ENCODE measurements around the gene MGRN1. TPM values are rescaled to one million over a fixed set of nuclear protein-coding genes. Genes with fewer than 3 reads are reported as not detected.

Gene MGRN1
- total RNA-seq, 1 experiment from 2014 or later, result 28.2 TPM

DNA sequence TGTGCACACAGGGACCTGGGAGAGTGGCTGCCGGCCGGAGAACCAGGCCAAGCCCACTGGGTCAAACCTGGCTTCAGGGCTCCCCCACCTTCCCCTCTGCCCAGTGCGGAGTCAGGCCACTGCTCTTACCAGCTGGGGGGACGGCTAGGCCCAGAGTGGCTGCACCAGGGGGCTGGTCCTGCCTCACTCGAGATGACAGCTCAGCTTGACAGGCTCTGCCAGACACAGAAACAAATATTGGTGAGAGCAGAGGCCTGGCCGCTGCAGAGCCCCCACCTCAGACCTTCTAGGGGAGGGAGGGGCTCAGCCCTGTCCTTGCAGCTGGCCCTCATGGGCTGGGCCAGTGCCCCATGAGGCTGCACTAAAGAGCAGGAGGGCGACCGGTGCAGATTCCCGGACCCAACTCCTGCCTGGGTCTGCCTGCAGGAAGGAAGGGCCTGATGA, 73.2 kb downstream of the MGRN1 start:
- DNase-seq (ENCODE audit: low spot score), result no peak

DNA sequence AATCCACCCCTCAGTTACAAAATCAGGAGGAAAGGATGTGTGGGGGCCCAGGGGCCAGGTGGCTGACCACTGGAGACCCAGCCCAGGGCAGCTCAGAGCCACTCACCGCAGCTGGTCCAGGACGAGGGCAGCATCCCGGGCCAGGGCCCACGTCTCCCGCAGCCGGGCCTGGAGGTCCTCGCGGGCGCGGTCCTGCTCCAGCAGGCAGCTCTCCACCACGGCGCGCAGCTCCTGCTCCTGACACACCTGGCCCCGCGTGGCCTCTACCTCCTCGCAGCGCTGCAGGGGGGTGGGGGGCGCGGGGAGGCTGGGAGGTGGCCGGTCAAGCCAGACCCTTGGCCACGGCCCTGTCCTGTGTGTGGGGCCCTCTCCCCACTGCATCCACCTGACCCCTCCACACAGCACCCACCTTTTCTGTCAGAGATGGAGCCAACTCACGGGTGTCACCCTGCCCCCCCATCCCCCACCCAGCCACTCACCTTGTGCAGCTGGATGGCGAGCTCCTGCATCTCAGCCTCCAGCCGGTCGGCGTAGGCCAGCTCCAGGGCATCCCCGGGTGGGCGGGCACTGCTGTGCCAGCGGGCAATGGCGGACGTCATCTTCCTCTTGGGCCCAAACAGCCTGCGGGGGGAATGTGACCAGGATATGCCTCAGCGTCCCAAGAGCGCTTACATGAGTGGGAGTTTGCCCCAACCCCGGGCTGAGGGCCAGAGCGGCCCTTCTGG, 73.9 kb downstream of the MGRN1 start:
- no peak for DNase-seq (ENCODE audit: low spot score)

DNA sequence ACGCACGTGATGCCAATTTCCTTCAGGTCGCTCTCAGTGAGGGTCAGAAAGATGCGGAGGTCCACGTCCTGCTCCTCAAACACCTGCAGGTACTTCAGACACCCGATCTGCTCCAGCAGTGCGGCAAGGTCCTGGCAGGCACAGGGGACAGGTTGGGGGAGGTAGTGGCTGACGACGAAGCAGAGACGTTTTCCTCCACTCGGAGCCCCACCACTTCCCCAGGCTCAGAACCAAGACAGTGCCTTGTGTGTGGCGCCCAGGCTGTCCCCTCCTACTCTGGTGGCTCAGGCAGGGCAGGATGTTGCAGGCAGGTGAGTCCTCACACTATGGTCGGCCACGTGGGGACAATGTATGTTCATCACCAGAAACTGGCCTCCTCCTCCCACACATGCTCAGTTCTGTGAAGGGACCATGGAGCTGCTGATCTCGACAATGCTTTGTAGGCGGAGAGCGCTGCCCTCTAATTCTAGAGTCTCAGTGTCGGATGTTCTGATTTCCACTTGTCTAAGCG, 74.5 kb downstream of the MGRN1 start:
- DNase-seq (ENCODE audit: low spot score), result no peak

DNA sequence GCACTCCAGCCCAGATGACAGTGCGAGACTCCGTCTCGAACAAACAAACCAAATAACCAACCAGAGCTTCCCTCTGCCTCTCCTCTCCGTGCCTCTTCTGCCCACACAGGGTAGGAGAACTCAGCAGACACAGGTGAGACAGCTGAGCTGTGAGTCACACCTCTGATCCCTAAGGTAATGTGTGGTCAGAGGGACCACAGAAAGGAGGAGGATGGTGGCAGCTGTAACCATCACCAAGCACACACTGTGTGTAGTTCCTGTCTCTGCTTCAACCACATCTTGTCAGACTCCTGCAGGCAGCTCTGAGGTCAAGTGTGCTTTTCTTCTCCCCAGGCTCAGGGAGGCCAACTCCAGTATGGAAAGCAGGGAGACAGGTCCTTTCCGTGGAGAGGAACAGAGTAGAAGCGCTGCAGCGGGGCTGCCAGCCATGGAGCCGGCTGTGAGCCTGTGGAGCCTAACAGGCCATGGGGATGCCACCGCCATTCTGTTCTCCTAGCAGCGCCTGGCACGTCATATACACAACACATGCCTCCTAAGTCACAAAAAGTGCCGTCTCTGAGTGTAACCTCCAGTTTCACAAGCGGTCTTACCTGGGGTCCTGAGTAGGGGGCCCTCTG, 75.9 kb downstream of the MGRN1 start:
- no peak for DNase-seq (ENCODE audit: low spot score)

DNA sequence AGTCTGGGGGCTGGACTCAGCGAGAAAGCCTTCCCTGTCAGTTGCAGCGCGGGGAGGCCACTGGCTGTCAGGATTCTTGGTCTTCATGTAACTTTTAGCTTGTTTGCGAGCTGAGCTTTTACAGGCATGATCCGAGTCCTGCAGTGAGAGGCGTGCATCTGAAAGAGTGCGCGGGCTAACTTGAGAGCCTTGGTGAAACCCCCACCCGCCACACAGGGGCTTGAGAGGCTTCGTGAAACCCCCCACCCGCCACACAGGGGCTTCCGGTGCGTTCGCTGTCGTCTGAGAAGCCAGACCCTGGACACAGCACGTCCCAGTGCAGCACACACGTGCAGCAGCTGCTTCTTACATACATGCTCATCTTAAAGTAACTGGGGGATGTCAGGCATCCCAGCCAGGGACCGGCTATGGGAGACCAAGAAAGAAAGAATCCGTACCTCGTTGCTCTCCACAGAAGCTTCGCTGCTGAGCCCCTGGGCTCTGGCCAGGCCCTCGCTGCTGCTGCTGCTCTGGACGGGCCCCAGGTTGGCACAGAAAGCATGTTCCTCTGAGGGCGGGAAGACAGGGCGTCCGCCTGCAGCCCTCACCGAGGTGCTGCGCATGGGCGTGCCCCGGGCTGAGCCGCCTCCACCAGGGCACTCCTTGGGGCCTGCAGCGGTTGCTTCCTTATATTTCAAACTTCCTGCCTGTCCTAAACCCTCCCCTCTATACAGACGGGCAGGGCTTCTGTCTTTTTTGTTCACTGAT, 76.5 kb downstream of the MGRN1 start:
- DNase-seq (ENCODE audit: low spot score), result no peak

DNA sequence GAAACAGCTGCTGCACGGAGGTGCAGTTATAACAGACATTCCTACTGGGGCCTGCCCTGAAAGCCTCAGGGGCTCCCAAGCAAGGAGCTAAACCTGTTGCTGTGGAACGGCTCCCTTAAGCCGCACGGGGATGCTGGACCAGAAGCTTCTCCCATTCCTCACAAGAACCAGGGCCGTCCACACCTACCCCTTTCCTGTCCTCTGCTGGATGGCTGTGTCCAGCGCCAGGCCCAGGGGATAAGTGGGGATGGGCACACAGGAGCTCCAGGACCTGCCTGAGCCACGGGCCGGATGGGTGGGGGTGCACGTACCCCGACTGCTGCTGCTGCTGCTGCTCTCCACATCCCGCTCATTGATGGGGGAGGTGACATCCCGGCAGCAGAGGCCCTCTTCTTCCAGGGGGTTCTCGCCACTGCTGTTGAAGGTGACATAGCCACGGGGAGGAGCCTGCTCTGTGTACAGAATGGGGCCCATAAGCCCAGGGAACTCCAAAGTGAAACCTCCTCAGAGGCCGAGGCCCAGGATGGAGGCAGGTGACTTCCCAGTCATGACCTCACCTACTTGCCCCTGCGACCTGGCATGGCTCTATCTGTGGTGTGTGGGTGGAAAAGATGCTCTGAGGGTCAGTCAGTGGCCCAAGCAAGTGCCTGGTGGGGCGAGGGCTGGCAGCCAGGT, 77.3 kb downstream of the MGRN1 start:
- DNase-seq (ENCODE audit: low spot score), result no peak

DNA sequence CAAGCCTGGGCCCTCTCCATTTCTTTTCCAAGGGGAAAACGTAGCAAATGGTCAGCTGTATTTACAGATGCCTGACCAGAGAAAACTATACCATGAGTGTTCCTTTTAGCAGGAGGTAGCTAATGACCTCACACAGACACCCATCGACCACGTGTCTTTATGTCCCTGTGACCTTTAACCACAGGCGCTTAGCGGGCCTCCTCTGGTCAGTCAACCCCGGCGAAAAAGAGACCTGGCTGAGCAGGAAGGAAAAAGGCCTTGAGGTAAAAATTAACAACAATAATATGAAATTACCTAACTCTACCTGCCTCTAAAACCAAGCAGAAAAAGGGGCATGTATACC, 77.8 kb downstream of the MGRN1 start:
- no peak for DNase-seq (ENCODE audit: low spot score)

DNA sequence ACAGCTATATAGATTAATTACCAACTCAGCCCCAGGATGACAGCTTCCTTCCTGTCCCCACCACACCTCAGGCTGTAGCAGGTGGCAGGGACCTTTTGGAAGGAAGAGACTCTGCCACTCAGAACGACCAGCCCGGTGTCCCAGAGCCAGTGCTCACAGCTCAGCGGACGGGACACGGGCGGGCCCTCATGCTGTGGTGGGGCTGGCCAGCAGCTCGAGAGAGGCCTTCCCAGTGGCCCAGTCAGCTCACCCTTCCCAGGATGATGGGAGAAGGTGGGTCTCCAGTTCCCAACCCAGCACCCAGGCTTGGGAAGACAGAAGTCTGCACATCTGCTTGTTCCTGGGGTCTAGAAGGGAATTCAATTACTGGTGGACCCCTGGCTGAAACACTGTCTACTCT, 79.3 kb downstream of the MGRN1 start:
- no peak for DNase-seq (ENCODE audit: low spot score)

DNA sequence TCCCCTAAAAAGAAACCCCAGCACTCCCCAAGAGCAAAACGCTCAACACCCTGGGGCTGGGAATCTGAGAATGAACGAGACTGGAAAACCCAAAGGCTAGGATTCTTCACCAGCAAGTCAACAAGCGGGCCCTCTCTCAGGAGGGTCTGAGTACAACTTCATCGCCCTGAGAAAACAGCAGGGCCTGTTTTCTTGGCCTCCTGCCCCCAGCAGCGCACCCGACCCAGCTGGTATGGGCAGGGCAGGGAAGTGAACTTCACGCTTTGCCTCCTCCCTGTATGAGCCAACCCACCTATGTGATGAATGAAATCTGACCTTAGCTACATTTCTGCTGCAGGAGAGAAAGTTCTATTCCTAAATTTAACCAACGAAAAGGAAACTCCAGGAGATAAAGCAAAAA, 79.9 kb downstream of the MGRN1 start:
- no peak for DNase-seq (ENCODE audit: low spot score)

DNA sequence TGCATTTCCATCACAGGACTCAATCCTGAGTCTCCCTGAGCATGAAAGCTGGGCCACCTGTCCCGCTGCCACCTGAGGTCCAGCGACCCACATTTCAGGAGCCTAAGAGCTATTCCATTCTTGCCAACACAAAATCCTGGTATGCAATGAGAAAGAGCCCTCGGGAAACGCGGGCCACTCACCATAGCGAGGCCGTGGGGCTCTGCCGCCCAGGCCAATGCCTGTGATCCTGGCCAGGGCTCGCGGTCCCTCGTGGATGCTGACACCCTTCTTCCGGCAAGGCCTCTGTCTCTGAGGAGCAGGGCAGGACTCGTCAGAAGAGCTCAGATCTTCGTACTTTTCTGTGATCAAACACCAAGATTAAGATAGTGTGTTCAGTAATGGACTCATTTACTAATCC, 80.3 kb downstream of the MGRN1 start:
- no peak for DNase-seq (ENCODE audit: low spot score)

DNA sequence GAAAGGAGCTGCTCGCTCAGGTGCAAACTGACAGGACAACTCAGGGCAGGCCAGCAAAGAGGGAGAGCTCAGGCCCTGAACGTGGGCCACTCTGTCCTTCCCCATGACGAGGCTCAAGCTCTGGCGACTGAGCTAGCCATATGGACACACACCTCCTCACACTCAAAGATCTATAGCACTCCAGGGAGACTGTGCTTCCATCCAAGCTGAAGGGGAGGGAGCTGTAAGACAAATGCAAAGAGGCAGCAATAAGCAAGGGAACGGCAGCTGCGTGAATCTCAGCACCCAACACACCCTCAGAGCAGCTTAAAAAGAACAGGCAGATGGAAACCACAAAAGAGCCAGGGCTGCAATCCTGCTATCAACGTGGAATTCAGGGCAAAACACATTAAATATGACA, 82.2 kb downstream of the MGRN1 start:
- DNase-seq (ENCODE audit: low spot score), result no peak

DNA sequence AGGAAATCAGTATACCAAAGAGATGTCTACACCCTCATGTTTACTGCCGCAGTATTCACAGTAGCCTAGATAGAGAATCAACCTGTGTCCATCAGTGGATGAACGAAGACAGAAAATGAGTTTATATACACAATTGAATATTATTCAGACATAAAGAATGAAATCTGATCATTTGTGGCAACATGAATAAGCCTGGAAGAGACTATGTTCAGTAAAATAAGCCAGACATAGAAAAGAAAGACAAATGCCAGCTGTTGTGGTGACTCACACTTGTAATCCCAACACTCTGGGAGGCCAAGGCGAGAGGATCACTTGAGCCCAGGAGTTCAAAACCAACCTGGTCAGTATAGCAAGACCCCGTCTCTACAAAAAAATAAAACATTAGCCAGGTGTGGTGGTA, 84.9 kb downstream of the MGRN1 start:
- no peak for DNase-seq (ENCODE audit: low spot score)

DNA sequence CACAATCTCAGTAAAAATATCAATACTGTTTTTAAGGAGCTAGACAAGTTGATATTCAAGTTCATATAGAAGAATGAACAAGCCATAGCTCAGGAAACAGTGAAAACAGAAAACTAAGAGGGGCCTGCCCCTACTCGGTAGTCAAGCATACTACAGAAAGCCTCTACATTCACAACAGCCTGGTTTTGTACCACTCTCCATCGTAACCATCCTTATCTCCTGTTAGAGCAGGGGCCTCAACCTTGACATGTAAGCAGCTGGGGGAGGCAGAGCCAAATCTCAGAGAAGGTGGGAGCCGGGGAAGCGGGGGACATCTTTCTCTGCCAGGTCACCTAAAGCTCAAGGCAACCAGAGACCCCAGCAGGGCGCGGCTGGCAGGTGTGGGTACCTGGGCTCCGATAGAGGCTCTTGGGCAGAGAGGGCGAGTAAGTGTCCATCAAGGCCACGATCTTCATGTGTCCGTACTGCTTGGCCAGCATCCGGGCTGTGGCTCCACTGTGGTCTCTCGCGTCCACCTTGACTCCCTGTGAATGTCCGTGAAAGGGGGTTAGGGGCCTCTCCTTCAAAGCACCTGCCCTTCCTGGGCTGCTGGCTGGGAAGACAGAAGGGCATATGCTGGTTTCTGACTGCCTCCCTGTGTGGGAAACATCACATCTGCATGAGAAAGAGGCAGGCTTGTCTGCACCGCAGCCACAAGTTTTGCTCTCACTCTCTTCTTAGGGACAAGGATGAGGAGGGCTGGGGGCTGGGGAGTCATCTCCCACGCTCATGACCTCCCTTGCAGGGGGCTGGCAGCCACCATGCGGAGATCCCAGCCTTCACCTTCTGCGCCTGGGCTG, 89.3 kb downstream of the MGRN1 start:
- DNase-seq (ENCODE audit: low spot score), result no peak

DNA sequence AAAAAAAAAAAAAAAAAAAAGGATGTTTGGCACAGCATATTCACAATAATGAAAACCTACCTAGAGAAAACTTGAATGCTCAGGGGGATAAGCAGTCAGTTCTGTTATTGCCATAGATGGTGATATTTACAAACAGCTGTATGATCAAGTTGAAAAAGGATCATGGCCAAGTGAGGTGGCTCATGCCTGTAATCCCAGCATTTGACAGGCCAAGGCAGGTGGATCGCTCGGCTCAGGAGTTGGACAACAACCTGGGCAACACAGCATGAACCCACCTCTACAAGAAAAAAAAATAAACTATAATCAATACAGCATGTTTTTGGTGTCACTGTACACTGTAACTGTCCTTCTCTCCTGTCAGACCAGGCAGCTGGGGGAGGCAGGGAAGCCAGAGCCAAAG, 90.4 kb downstream of the MGRN1 start:
- DNase-seq (ENCODE audit: low spot score), result no peak

DNA sequence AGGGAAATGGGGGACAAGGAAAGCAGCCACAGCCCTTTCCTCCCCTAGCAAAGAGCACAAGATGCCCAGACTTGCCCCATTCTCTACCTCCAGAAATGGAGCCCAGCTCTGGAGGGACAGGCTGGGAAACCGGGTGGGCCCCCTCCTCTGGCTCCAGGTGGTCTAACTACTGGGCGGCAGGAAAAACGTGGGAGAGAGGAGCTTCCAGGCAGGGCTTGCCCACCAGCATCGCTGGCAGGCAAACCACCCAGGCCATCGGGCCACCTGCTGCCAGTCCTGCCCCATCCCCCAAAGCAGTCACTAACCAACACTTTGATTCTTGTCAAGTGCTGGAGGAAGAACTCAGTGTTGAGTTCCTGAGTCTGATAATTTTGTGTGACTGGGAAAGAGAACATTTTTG, 93.8 kb downstream of the MGRN1 start:
- DNase-seq (ENCODE audit: low spot score), result no peak

DNA sequence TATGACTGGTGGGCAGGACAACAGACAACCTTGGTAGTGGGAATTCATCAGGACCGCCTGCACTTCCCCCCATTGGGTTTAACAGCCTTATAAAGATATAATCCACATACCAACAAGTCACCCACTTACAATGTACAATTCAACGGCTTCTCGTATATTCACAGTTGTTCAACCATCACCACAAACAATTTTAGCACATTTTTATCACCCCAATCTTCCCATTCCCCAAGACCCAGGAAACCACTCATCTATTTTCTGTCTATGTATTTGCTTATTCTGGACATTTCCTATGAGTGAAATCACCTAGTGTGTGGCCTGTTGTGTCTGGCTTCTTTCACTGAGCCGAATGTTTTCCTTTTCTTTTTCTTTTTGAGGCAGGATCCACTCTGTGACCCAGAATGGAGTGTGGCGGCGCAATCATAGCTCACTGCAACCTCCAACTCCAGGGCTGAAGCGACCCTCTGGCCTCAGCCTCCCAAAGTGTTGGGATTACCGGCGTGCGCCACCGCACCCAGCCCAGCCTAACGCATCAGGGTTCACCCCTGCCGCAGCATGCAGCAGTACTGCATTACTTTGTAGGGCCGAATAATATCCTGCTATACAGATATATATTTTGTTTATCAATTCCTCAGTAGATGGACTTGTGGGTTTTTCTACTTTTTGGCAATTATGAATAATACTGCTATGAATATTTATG, 98.6 kb downstream of the MGRN1 start:
- no peak for DNase-seq (ENCODE audit: low spot score)

DNA sequence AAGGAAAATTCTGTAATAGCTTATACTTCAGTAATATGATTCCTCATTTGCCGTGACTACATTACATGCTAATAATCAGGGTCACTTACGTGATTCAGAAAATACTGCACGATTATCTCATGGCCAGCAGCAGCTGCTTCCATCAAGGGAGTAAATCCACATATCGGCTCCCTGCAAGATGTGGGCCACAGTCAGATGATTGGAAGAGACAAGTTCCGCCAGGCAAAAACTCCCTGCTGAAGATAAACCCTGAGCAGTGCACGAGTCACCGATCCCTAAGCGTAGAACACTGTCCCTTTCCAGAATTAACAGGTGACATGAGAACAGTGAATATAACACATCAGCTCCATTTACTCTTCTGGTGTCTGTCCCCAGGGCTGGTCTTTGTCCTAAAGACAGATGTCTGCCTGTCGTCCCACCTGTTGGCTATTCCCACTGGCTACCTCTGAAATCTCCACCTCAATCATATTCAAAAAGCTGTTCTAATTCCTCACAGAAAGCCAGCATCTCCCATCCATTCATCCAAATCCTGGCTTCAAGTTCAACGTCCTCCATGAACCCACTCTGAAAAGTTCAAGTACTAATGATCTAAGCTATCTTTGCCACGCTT, 100.1 kb downstream of the MGRN1 start:
- no peak for DNase-seq (ENCODE audit: low spot score)

DNA sequence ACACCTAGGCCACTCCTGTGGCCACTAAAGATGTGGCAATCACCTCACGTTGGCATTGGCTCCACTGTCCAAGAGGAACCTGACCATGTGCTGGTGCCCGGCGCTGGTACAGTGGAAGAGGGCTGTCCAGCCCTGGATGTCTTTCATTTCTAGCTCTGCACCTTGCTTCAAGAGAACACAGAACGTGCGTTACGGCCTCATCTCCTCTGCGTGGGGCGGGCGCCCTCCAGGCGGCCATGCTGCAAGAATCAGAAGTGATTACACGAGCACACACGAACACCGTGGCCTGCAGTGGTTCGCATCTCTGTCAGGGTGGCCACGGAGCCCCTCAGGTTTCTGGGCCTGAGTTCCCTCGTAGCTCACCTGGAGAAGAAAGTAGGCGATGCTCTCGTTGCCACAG, 102.0 kb downstream of the MGRN1 start:
- no peak for DNase-seq (ENCODE audit: low spot score)

DNA sequence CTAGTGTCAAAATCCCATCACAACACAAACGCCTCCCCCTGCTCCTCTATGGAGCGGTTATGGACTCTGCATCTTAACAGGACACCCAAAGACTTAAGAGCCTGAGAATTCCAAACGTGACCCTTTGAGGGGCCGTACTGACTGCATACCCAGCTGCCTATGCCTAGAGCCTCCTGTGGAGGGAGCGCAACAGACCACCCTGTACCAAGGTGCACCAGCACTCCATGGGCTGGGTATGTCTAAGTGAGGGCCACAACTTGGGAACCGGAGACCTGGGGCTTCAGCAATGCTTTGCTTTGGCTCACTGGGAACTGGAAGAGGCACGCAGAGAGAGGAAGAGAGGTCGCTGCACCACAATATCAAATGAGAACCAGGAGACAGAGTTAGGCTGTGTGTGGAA, 104.0 kb downstream of the MGRN1 start:
- DNase-seq (ENCODE audit: low spot score), result no peak

DNA sequence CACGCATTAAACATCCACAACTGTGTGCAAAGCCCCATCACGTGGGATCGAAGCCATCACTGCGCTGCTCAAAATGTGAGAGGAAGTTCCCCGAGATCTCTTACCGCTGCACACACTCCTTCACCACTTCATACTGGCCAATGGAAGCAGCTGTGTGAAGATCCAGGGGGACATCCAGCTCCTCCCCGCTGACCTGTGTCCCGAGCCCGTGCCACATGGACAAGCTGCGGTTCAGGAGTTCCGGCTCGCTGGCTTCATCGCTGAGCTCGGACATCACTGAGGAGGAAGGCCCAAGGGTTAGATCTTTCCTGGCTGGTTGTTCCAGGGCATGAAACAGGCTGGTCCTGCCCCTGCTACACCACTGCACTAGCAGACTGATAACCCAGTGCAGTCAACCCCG, 105.2 kb downstream of the MGRN1 start:
- DNase-seq (ENCODE audit: low spot score), result no peak

All from A172 (cell line).